Activated naive CD4-positive, alpha-beta T cell treated with anti-CD3 and anti-CD28 coated beads, Interleukin-2, amount 10 ng/mL, durations not matched to agents 7 days and 5 days (primary cell): ENCODE data around the gene PLEKHA3.
"Not testable (repeated sequence)": the region's sequence is repeated elsewhere in the genome, so short reads cannot be mapped to it uniquely, and the experiment has no call there.

Experiments
- CTCF ChIA-PET: fragments of 350-600 bp; sonication (Branson Sonifier 250); formaldehyde crosslinking; loops from one replicate; lab custom pipeline; 2021; ENCODE audit warnings: antibody characterized with exemption; lab: Charles Lee
- DNase-seq: peaks from one replicate; pipeline ENCODE4 v3.0.0-alpha.2; 2020
- H3K27ac Mint-ChIP-seq: one replicate; pipeline ENCODE4 v1.8.0; 2021; ENCODE audit warnings: mild to moderate bottlenecking, moderate library complexity, mixed read lengths
- H3K27me3 Mint-ChIP-seq: one replicate; pipeline ENCODE4 v1.8.0; 2021; ENCODE audit warnings: mild to moderate bottlenecking, mixed read lengths
- H3K36me3 Mint-ChIP-seq: one replicate; pipeline ENCODE4 v1.8.0; 2021; ENCODE audit warnings: mixed read lengths
- H3K4me1 Mint-ChIP-seq: one replicate; pipeline ENCODE4 v1.8.0; 2021; ENCODE audit warnings: mixed read lengths
- H3K4me3 Mint-ChIP-seq: one replicate; pipeline ENCODE4 v1.8.0; 2021; ENCODE audit warnings: mild to moderate bottlenecking, moderate library complexity, mixed read lengths
- H3K9me3 Mint-ChIP-seq: one replicate; pipeline ENCODE4 v1.8.0; 2021; ENCODE audit warnings: mixed read lengths

Gene PLEKHA3

DNA sequence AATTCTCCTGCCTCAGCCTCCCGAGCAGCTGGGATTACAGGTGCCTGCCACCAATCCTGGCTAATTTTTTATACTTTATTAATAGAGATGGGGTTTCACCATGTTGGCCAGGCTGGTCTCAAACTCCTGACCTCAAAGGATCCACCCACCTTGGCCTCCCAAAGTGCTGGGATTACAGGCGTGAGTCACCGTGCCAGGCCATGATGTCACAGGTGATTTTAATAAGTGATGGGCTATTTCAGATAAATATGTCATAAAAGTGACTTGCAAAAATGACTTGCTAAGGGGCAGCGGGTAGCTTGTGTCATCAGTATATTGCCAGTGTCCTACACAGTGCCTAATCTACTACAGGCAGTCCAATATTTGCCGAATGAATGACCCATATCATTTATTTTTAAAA is 8.9 kb upstream of the PLEKHA3 start:
- H3K36me3 Mint-ChIP-seq, DNase-seq, H3K4me3 Mint-ChIP-seq, H3K4me1 Mint-ChIP-seq, H3K27me3 Mint-ChIP-seq, H3K9me3 Mint-ChIP-seq, H3K27ac Mint-ChIP-seq, CTCF ChIA-PET: not testable (repeated sequence)

DNA sequence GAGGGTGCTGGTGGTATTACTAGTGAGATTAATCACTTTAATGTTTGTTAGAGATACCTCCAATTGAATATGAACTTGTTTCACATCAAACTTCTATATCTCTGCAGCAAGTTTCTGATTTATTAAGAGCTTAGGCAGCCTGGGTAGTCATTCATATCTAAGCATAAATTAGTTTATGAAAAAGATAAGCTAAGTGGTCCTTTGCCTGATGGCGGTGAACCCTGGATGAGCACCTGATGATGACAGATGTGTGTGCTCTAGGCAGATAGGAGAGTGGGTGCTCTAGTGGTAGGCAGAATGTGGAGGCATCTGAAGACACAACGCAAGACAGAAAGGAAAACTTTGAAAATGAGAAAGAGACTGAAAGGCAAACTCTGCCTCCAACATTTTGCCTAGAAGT is 6.9 kb upstream of the PLEKHA3 start:
- Mint-ChIP-seq H3K36me3 (no peaks in the 10 kb centered on the region), H3K4me3 (no peak overlapping the region), H3K27ac (no peak overlapping the region), H3K9me3 (no peaks in the 10 kb centered on the region), H3K27me3 (no peaks in the 10 kb centered on the region), H3K4me1 (peaks cover 9% of the 10 kb centered on the region)
- no peak for DNase-seq
- CTCF ChIA-PET, result no interaction called here

DNA sequence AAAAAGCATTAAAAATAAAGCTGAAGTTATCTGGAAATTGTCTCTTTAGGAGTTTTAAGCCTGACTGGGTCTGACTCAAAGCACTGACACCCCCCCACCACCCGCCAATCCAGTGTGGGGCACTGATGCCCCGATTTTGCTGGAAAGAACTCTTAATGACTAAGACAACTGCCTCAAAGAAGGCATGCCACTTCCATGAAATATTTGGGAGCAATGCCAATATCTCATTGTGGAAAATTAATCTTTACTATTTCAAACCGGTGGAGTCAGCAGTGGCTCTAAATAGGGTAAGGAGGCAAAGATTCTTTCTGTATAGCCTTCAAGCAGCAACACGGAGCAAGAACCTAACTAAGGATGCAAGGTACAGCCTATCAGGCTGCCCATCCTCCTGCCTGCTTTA is 6.3 kb upstream of the PLEKHA3 start:
- CTCF ChIA-PET, result no interaction called here
- H3K27me3 Mint-ChIP-seq, result no peaks in the 10 kb centered on the region
- no peak for DNase-seq

DNA sequence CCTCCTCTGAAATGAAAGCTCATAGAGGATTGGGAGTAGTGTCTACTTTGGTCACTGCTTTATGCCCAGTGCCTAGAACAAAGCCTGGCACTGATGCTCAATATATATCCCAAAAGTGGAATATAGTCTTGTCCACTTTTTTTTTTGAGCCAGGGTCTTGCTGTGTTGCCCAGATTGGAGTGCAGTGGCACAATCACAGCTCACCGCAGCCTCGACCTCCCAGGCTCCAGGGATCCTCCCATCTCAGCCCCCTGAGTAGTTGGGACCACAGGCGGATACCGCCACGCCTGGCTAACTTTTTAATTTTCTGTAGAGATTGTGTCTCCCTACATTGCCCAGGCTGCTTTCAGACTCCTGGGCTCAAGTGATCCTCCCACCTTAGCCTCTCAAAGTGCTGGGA is 5.7 kb upstream of the PLEKHA3 start:
- CTCF ChIA-PET, result no interaction called here
- peaks cover 18% of the 10 kb centered on the region for H3K4me1 Mint-ChIP-seq
- no peak for DNase-seq
- H3K4me3 Mint-ChIP-seq, result no peak overlapping the region
- H3K9me3 Mint-ChIP-seq, result no peaks in the 10 kb centered on the region
- no peak overlapping the region for H3K27ac Mint-ChIP-seq
- no peaks in the 10 kb centered on the region for H3K27me3 Mint-ChIP-seq
- no peaks in the 10 kb centered on the region for H3K36me3 Mint-ChIP-seq

More for the DNA sequence above, 6.3 kb upstream of the PLEKHA3 start:
- Mint-ChIP-seq H3K9me3 (no peaks in the 10 kb centered on the region), H3K36me3 (no peaks in the 10 kb centered on the region), H3K4me3 (no peak overlapping the region), H3K27ac (no peak overlapping the region), H3K4me1 (peaks cover 12% of the 10 kb centered on the region)

DNA sequence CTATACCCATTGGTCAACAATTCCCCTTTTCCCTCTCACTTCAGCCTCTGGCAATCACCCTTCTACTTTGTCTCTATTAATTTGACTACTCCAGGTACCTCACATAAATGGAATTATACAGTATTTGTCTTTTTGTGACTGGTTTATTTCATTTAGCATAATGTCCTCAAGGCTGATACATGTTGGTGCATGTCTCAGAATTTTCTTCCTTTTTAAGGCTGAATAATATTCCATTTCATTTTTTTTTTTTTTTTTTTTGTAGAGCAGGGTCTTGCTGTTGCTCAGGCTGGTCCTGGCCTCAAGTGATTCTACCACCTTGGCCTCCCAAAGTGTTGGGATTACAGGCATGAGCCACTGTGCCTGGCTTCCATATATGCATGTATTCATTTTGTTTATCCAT is 3.8 kb upstream of the PLEKHA3 start:
- CTCF ChIA-PET, result interaction anchor here (1.1 kb wide), 1 partner anchor 9 kb away, joined by 3 read pairs; no protein-coding TSS in a partner anchor
- DNase-seq, result no peak
- H3K36me3 Mint-ChIP-seq, result no peaks in the 10 kb centered on the region

DNA sequence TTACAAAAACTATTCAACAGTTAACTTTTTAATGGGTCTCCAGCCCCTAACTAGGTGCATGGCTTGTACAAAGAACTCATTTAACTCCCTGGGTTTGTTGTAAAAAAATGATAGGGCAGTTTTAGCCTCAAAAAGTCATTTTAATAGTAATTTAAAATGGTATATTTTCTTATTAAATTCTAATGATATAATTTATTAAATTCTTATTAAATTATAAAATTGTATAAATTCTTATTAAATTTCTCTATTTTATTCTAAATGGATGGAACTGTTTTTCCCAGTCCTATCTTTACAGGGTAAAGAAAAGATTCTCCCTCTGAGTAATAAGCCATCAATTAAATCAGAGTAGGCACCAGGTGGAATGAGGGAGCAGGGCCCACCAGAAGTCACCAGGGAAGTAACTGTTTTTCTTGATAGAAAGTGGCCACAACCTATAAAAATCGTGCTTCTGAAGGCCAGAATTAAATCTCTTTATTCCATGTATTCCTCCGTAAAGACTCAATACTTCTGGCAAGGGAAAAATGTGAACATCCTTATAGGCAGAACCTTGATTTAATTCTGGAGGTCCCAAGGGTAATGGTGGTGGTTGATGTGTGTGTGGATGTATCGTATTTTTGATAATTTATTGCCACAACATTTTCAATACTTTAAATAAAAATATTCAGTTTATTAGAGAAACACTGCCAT is 2.7 kb upstream of the PLEKHA3 start:
- Mint-ChIP-seq H3K36me3 (no peaks in the 10 kb centered on the region), H3K4me3 (peak overlapping the region; percentile 94), H3K27me3 (no peaks in the 10 kb centered on the region), H3K27ac (peak overlapping the region; percentile 99), H3K9me3 (no peaks in the 10 kb centered on the region), H3K4me1 (peaks cover 38% of the 10 kb centered on the region)
- DNase-seq, result no peak
- CTCF ChIA-PET, result no interaction called here

More for the DNA sequence above, 3.8 kb upstream of the PLEKHA3 start:
- Mint-ChIP-seq H3K4me3 (no peak overlapping the region), H3K4me1 (peaks cover 27% of the 10 kb centered on the region), H3K27me3 (no peaks in the 10 kb centered on the region), H3K9me3 (no peaks in the 10 kb centered on the region), H3K27ac (no peak overlapping the region)

DNA sequence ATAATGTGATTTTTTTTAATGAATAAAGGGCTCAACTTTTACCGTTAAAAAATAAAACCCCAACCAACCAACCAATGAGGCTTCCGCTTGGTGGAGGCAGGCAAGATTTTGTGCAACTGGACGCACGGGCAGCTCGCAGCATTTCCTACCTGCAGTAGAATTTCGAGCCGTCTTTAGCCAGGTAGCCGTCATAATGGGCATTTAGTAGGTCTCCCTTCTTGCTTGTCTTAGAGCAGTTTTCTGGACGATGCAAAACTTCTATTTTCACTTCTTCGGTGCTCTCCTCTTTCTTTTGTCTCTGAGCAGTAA is 2.2 kb upstream of the PLEKHA3 start:
- Mint-ChIP-seq H3K4me1 (peaks cover 43% of the 10 kb centered on the region), H3K27me3 (no peaks in the 10 kb centered on the region), H3K9me3 (no peaks in the 10 kb centered on the region), H3K27ac (peak overlapping the region; percentile 99), H3K4me3 (peak overlapping the region; percentile 94), H3K36me3 (peaks cover 3% of the 10 kb centered on the region)
- peak; percentile 26 for DNase-seq
- CTCF ChIA-PET, result no interaction called here

DNA sequence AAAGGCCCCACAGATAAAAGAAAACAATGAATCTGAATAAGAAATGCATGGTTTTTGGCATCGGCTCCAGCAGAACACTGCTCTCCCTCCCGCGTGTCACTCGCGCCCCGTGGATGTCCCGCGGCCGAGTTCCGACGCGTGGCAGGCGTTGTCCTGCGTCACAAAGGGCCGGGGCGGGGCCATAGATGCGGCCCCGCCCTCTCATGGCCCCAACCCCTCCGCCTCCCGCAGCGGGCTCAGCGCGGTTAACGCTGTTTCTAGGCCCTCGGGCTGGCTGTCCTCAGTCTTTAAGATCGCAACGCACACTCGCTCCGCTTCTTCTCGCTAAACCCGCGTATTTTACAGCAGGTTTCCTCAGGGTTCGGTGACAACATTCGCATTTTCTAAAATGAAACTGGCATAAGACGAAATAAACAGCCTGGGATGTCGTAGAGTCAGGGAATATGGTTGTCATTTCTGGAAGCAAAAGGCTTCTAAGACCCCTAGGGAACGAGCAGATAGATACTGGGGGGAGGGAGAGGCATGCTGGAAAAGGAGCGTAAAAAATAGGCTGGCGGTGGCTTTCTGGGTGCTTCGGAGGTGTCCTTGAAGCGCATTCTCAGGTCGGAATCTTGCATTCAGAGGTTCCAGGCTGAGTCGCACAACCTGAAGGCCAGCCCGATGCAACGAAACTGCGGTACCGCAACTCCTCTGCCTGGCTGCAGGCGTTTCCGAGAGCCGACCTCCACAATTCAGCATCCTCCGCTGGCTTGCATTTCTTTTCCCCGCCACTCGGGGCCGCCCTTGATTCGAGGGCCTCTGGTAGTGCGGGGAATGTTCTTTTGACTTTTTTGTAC is 1.6 kb upstream of the PLEKHA3 start, which contains the start of gene FKBP7:
TSS of gene FKBP7 (minus strand) at position 162 of the 836 bp plus-strand sequence. CDS start at position 61, 101 bp downstream.
- Mint-ChIP-seq H3K27me3 (no peaks in the 10 kb centered on the region), H3K27ac (peak within 1 kb of the TSS; percentile 99), H3K4me1 (peaks cover 43% of the 10 kb centered on the region), H3K4me3 (peak within 1 kb of the TSS; percentile 94), H3K36me3 (peaks cover 3% of the 10 kb centered on the region), H3K9me3 (no peaks in the 10 kb centered on the region)
- DNase-seq, result peak; percentile 88
- CTCF ChIA-PET, result interaction anchor here (1.1 to 1.7 kb wide), 2 partner anchors 28 to 44 kb away, joined by 3 to 6 read pairs; no protein-coding TSS in a partner anchor

DNA sequence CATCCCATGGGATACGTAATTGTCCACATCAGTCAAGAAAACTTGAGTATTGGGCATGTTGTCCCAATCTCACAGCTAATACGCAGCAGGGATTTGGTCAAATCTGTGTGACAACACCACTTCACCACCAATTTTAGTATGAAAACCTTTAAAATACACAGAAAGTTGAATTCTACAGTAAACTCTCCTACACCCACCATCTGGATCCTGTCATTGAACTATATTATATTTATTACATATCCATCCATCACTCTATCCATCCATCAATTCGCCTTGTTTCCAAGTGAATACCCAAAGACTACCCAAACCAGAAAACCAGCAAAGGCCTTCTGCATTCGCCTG is 1.0 kb upstream of the PLEKHA3 start:
- Mint-ChIP-seq H3K27ac (peak overlapping the region; percentile 99), H3K4me1 (peaks cover 43% of the 10 kb centered on the region), H3K4me3 (peak overlapping the region; percentile 94), H3K36me3 (peaks cover 3% of the 10 kb centered on the region), H3K27me3 (no peaks in the 10 kb centered on the region), H3K9me3 (no peaks in the 10 kb centered on the region)
- CTCF ChIA-PET, result interaction anchor here (1.1 to 1.7 kb wide), 2 partner anchors 28 to 43 kb away, joined by 3 to 6 read pairs; no protein-coding TSS in a partner anchor
- no peak for DNase-seq

DNA sequence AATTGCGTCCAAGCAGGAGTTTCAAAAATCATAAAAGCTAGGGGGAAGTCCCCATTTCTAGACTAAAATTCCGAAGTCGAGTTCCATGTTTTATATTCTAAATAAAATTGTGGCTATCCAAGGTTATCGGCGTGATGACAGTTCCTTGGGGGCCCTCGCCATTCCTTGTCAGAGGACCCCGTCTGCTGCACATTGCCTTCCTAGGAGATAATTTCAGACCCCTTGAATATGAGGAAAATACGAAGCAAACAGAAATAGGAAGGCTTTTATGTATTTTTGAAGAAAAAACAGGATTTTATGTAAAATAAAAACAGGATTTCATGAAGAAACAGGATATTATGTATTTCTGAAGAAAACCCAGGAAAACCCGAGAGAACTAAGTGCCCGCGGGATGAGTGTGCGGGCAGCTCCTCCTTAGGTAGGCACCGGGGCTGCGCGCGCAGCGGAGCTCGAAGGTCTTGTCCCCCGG is 465 bp upstream of the PLEKHA3 start:
- Mint-ChIP-seq H3K4me3 (peak overlapping the region; percentile 94), H3K9me3 (no peaks in the 10 kb centered on the region), H3K27me3 (no peaks in the 10 kb centered on the region), H3K36me3 (peaks cover 3% of the 10 kb centered on the region), H3K27ac (peak overlapping the region; percentile 99), H3K4me1 (peaks cover 43% of the 10 kb centered on the region)
- CTCF ChIA-PET, result interaction anchor here (1.1 to 1.7 kb wide), 2 partner anchors 27 to 43 kb away, joined by 3 to 6 read pairs; no protein-coding TSS in a partner anchor
- DNase-seq, result no peak

DNA sequence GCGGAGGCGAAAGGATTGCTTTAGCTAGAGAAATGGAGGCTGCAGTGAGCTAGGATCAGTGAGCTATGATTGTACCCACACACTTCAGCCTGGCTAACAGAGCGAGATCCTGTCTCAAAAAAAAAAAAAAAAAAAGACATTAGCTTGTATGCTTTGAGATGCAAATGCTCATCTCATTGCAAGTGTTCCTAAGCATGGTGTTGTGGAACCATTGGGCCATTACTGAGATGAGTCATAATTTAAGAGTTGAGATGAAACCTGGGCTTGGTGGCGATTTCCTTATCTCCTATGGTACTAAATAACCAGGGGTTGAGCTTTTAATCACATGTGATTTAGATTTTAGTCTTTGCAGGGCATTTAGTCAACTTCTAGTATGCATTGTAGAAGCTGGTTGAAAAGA is 2.2 kb downstream of the PLEKHA3 start:
- no peak overlapping the region for H3K4me3 Mint-ChIP-seq
- CTCF ChIA-PET, result interaction anchor here (0.9 to 1.1 kb wide), 4 partner anchors 15 to 218 kb away, joined by 3 to 5 read pairs (median 4); no protein-coding TSS in a partner anchor
- no peaks in the 10 kb centered on the region for H3K27me3 Mint-ChIP-seq
- peaks cover 20% of the 10 kb centered on the region for H3K36me3 Mint-ChIP-seq
- no peaks in the 10 kb centered on the region for H3K9me3 Mint-ChIP-seq
- DNase-seq, result no peak
- H3K4me1 Mint-ChIP-seq, result peaks cover 44% of the 10 kb centered on the region
- H3K27ac Mint-ChIP-seq, result no peak overlapping the region

DNA sequence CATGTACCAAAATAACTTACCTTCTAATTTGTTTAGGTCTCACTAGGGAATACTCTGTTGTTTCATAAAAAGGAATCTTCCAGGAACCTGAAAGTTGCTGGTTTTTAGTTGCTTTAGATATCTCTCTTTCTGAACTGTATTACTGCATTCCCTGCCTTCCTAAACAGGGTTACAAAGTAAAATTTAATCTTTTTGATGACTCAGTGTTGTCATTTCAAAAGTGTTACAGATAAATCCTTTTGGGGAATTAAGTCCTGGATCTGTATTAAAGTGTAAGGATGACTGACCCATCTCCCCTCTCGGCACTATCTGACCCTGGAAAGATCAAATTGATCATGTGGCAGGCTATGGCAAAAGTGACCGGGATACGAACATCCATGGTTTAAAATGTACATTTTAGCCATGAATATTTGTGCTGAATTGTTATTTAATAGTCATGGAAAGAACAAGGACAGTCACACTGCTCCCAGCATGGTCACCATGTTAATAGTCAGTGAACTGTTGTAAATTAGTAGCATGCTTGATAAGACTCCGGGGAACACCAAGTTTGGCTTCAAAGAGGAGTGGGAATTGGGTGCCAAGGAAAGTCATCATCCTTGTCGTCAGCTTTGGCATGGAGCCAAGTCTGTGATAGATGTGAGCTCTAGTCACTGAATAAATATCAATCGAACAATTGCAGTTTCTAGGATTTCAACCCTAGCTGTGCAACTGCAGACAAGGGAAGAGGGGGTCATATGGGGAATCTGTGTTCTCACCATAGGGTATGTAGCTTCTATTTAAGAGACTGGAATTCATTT is 4.2 kb downstream of the PLEKHA3 start:
- Mint-ChIP-seq H3K36me3 (peaks cover 27% of the 10 kb centered on the region), H3K9me3 (no peaks in the 10 kb centered on the region), H3K27ac (no peak overlapping the region), H3K4me1 (peaks cover 32% of the 10 kb centered on the region), H3K4me3 (no peak overlapping the region), H3K27me3 (no peaks in the 10 kb centered on the region)
- DNase-seq, result no peak
- CTCF ChIA-PET, result interaction anchor here (1.0 kb wide), 1 partner anchor 47 kb away, joined by 3 read pairs; no protein-coding TSS in a partner anchor

DNA sequence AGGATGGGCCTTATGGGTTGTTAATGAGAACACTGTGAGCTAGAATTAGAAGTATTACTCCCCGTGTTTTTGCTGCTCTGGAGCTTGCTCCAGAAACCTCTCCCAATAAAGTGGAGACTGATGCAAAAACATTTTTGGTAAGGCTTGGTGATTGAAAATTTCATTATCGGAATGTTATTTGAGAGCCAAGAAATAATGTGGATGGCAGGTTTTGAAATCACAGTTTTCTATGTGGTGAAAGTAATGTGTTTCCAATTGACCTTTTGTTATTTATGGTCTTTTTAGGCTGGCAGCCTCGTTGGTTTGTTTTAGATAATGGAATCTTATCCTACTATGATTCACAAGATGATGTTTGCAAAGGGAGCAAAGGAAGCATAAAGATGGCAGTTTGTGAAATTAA is 5.1 kb downstream of the PLEKHA3 start:
- Mint-ChIP-seq H3K4me3 (no peak overlapping the region), H3K4me1 (peaks cover 28% of the 10 kb centered on the region), H3K27ac (no peak overlapping the region), H3K27me3 (no peaks in the 10 kb centered on the region), H3K36me3 (peaks cover 34% of the 10 kb centered on the region), H3K9me3 (no peaks in the 10 kb centered on the region)
- DNase-seq, result no peak
- CTCF ChIA-PET, result interaction anchor here (1.0 kb wide), 1 partner anchor 46 kb away, joined by 3 read pairs; no protein-coding TSS in a partner anchor

DNA sequence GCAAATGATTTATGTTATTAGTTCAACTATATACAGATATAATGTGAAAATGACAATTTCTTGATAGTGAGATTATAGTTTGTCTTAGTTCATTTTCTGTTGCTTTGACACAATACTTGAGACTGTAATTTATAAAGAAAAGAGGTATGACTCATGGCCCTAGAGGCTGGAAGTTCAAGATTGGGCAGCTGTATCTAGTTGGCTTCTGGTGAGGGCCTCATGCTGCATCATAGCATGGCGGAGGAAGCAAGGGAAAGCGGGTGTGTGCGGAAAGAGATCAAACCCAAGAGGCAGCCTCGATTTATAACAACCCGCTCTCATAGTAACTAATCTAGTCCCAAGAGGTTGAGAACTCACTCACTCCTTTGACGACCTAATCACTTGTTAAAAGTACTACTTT is 11.4 kb downstream of the PLEKHA3 start:
- Mint-ChIP-seq H3K9me3 (no peaks in the 10 kb centered on the region), H3K36me3 (peaks cover 63% of the 10 kb centered on the region), H3K27ac (no peak overlapping the region), H3K27me3 (no peaks in the 10 kb centered on the region), H3K4me1 (peaks cover 12% of the 10 kb centered on the region), H3K4me3 (no peak overlapping the region)
- CTCF ChIA-PET, result no interaction called here
- DNase-seq, result no peak
